Measurements from ENCODE around the gene LRRC63. TPM values are rescaled to one million over a fixed set of nuclear protein-coding genes. Genes with fewer than 3 reads are reported as not detected.
A peak's percentile ranks its signal among the peaks of the same experiment; 100 is the strongest.

Gene LRRC63
- polyA plus RNA-seq, 1 donor: 0.10 TPM

DNA sequence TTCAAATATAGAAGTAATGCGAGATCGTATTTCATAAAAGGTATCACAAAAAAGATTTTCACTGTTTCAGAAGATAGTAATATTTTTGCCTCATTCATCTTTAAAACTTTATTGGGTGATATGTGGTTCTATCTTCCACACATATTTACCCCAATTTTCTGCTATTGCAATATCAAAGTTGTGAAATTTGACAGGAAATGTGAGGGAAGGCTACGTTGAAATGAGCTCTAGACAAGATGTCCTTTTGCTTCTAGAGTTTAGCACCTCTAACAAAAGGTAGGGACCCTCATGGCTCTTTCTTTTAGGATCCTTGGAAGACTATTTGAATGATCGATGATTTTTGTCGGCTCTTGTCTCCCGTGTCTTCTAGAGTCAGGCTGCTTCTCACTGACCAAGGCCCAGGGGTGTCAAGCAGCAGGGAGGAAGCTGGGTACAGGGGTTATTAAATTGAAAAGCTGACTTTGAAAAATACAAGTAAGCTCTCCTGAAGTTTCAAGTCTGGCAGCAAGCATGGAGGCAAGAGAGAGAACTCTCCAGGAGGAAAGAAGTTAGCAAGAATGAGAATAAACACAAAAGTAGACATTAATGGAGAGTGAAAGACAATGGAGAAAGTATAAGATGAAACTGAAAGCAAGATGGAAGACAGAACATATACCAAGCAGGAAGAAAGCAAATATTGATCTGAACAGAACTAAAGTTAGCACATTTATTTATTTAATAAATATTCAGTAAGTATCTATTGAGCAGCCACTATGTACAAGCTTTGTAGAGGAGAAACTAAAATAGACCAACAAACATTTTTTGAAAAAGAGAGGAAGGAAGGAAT, 101.9 kb downstream of the LRRC63 start:
- DNase-seq: no peak

DNA sequence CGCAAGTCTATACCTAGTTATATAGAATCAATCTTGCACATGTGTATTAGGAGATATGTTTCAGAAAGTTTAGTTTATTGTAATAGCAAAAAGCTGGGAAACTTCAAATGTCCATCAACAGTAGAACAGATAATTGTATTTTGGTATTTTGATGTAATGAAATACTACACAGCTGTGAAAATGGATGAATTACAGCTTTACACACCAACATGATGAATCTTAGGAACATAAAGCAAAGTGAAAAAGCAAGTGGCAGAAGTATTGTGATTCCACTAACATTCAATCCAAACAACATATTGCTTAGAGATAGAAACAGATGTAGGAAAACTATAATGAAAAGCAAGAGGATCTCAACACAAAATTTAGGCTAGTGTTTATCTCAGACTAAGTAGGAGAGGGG, 102.9 kb downstream of the LRRC63 start:
- no peak for DNase-seq

DNA sequence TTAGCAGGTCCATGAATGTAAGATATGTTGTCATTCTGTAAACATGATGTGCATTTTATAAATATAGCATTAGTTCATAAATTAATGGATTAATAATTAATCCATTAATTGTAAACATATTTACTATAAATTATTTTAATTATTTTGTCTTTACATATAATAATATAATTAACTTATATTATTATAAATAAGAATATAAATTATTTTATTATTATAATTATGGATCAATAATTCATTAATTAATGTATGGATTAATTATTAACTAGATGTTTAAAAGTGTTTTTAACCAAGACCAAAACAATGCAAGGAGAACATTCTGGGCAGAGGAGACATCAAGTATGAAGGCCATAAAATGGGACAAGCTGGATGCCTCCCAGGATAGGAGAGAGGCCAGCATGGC, 103.3 kb downstream of the LRRC63 start:
- no peak for DNase-seq

DNA sequence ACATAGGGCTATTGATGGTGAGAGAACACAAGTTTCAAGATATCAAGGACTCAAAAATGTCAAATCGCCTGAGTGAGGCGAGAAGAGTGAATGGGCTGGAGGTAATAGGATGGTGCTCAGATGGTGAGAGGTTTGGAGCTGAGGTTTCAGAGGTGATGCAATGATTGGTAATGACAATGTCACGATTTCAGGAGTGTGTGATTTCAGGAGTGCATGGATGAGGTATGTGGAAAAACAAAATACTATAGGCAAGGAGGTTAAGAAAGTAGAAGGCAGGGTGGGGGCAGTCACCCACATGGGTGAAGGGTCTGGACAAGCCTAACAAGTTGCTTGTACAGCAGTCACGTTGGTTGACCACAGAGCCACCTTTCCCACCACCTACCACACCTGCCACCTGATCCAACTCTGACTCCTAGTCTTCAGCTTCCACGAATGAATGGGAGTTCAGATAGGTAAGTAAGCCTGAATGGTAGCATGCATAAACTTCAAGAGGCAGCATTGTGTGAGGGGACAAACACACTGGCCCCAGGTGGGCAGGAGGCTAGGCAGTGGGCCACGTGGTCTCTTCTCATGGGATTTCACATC, 103.9 kb downstream of the LRRC63 start:
- no peak for DNase-seq

DNA sequence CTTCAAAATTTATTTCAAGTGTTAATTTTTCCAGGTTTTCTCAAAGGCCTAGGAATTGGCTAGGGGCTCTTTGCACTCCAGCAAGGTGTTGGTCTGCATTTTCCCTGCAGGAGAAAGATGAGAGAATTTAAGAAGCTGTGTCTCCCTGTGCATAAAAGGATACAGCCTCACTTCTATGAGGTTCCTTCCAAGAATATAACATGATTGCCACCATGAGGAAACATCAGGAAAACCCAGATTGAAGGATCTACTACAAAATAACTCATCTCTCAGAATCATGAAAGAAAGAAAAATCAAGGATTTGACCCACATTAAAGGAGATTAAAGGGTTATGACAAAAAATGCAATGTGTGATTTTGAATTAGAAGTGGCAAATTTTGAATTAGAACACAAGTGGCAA, 105.4 kb downstream of the LRRC63 start:
- DNase-seq: no peak

DNA sequence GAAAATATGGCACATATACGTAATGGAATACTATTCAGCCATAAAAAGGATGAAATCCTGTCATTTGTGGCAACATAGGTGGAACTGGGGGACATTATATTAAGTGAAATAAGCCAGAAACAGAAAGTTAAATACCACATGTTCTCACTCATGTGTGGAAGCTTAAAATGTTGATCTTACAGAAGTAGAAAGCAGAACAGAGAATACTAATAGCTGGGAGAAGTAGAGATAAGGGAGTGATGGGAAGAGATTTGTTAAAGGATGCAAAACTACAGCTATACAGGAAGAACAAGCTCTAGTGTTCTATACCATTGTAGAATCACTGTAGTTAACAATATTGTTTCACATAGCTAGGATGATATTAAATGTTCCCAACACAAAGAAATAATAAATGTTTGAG, 107.3 kb downstream of the LRRC63 start:
- no peak for DNase-seq

DNA sequence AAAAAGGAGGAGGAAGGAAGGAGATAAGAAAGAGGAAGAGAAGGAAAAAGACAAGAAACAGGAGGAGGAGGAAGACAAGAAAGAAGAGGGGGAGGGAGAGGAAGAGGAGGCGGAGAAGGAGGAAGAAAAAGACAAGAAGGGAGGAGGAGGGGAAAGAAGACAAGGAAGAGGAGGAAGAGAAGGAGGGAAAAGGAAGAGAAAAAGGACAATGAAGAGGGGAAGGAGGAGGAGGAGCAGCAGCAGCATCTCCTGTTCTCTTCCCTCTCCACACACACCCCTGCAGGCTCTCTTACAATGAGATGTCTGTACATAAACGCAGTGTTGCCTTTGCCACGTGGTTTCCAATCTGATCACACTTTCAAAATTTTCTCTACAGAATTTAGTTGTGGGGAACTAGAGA, 108.7 kb downstream of the LRRC63 start:
- DNase-seq: no peak

DNA sequence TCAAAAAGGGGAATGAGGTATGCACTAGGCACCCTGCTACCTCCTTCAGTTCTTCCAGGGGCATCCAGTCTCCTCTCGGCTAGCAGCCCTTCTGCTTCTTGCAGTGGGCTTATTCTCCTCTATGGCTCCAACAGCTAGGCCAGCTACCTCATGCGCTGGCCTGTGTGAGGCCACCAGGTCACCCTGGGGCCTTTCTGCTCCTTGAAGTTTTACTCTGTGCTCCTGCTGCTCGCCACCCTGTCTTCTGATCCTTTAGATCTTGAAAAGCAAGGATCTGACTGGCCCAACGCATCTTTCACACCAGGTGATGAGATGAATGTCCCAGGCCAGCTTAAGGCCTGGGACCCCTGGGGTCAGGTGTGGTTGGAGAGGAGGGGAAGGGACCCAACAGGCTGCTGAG, 109.1 kb downstream of the LRRC63 start:
- no peak for DNase-seq

DNA sequence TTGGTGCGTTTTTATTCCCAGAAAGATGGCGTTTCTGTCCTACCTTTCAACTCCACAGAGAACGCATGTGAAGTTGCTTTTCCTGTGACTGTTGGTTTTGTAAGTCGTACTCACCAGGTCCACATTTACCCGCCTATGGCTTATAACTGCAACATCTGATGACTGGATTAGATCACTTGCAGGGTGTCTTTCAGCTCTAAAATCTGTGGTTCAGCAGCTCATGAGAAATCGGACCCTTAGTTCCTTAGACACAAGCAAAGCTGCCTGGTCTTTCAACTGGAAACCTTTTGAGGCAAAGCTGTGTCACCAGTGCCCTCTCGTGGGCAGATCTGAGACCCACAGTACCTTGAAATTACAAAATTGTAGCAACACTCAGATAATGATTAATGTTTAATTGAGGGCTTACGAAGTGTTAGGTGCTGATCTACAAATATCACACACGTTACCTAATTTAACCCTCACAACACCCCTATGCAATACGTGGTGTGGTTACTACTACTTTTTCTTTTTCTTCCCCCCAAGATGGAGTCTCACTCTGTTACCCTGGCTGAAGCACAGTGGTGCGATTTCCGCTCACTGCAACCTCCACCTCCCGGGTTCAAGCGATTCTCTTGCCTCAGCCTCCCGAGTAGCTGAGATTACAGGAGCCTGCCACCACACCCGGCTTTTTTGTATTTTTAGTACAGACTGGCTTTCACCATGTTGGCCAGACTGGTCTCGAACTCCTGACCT, 109.9 kb downstream of the LRRC63 start:
- peak; percentile 38 for DNase-seq

DNA sequence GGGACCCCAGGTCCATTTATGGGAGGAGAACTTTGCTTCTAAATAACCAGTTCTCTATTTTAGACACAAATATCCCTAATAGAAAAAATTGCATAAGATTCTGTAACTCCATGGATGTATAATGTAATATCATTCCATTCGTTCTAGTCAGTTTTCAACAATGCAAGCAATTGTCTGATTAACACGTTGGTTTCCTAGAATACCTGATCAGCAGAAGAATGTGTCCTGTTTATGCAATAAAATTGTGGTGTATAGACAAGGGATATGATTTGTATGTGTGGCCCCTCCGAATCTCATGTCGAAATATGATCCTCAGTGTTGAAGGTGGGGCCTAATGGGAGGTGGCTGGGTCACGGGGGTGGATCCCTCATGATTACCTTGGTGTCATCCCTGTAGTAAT, 113.2 kb downstream of the LRRC63 start:
- no peak for DNase-seq

Other genes starting within 250 kb of the LRRC63 start
- 37.9 TPM for gene ZC3H13, start 159.2 kb upstream of the LRRC63 start, polyA plus RNA-seq (ENCODE audit: insufficient read length)
- 0.13 TPM for gene CPB2, start 106.9 kb upstream of the LRRC63 start, polyA plus RNA-seq (ENCODE audit: insufficient read length)
- 14.2 TPM for gene LCP1, start 29.8 kb upstream of the LRRC63 start, polyA plus RNA-seq (ENCODE audit: insufficient read length)
- 2.8 TPM for gene RUBCNL, start 175.3 kb downstream of the LRRC63 start, polyA plus RNA-seq (ENCODE audit: insufficient read length)

Data from hindlimb muscle (tissue), 1 donor.